K562 (cell line): Measurements from ENCODE around the gene DPEP1. TPM values are rescaled to one million over a fixed set of nuclear protein-coding genes. Genes with fewer than 3 reads are reported as not detected.

Experiments used
- ATF3 ChIP-seq, 2 experiments: fragments of 450-650 bp in 1 of 2; sonication (generic) in 1 of 2; formaldehyde crosslinking in 1 of 2; IDR thresholded peaks in 1 of 2; conservative IDR thresholded peaks in 1 of 2; 2 replicates each; pipeline versions ENCODE4 v1.6.1 to v1.8.1; 2016 to 2023; ENCODE audit warnings: mild to moderate bottlenecking in 2 of 2, moderate library complexity in 2 of 2, inconsistent platforms in 1 of 2, missing genetic modification reagents in 1 of 2
- ESRRB ChIP-seq: fragments of 250-450 bp; sonication (Bioruptor Pico); IDR thresholded peaks from 2 replicates; pipeline ENCODE4 v1.5.0; 2020; ENCODE audit warnings: mild to moderate bottlenecking, moderate library complexity, borderline replicate concordance
- ETV1 ChIP-seq: fragments of 450-650 bp; conservative IDR thresholded peaks from 2 replicates; pipeline ENCODE4 v1.6.1; 2016; ENCODE audit warnings: missing genetic modification characterization, control low read depth, low read depth, missing compliant biosample characterization
- KAT7 ChIP-seq: sonication (generic); formaldehyde crosslinking; IDR thresholded peaks from 2 replicates; pipeline ENCODE4 v1.8.0; 2022; ENCODE audit warnings: missing genetic modification reagents, mild to moderate bottlenecking, borderline replicate concordance
- KDM1A ChIP-seq, 2 experiments: fragments of 450-650 bp; IDR thresholded peaks; 2 replicates each; pipeline ENCODE4 v1.6.1; 2016; ENCODE audit warnings: mild to moderate bottlenecking in 2 of 2
- MYC ChIP-seq, 2 experiments: fragments of 250-450 bp in 1 of 2; sonication (Bioruptor Pico) in 1 of 2; IDR thresholded peaks; 2 replicates each; pipeline versions ENCODE4 v1.5.1 to v1.6.1; 2012 to 2021; ENCODE audit warnings: low read depth in 2 of 2, borderline replicate concordance in 1 of 2, improper control_type of control experiment in 1 of 2, low read length in 1 of 2, mild to moderate bottlenecking in 1 of 2, moderate library complexity in 1 of 2
- NFE2L1 ChIP-seq: fragments of 450-650 bp; IDR thresholded peaks from 2 replicates; pipeline ENCODE4 v1.6.1; 2016; ENCODE audit warnings: missing genetic modification characterization, low read depth, mild to moderate bottlenecking, missing compliant biosample characterization, moderate library complexity, borderline replicate concordance
- NR2F6 ChIP-seq: fragments of 450-650 bp; formaldehyde crosslinking; IDR thresholded peaks from 2 replicates; pipeline ENCODE4 v1.4.0; 2020; ENCODE audit warnings: mild to moderate bottlenecking
- PRMT5 ChIP-seq: sonication (generic); formaldehyde crosslinking; IDR thresholded peaks from 2 replicates; pipeline ENCODE4 v1.5.0; 2020; ENCODE audit warnings: missing genetic modification reagents
- RBBP5 ChIP-seq: fragments of 200-600 bp; sonication (generic); IDR thresholded peaks from 2 replicates; pipeline ENCODE4 v1.6.1; 2012; ENCODE audit warnings: borderline replicate concordance, mild to moderate bottlenecking, low read length, control low read depth, inconsistent platforms; ENCODE audit not compliant: insufficient read depth, poor library complexity, severe bottlenecking
- SIX5 ChIP-seq, 2 experiments: IDR thresholded peaks; 2 replicates each; pipeline ENCODE4 v1.6.1; 2011; ENCODE audit warnings: low read length in 2 of 2, borderline replicate concordance in 1 of 2, low read depth in 1 of 2, mild to moderate bottlenecking in 1 of 2, moderate library complexity in 1 of 2; ENCODE audit not compliant: insufficient read depth in 1 of 2
- TOE1 ChIP-seq, 2 experiments: fragments of 450-650 bp in 1 of 2; sonication (generic) in 1 of 2; formaldehyde crosslinking in 1 of 2; IDR thresholded peaks; 2 replicates each; pipeline versions ENCODE4 v1.7.1 to v1.8.0; 2016 to 2022; ENCODE audit warnings: borderline replicate concordance in 2 of 2, mild to moderate bottlenecking in 2 of 2, antibody characterized with exemption in 1 of 2, inconsistent platforms in 1 of 2, low read depth in 1 of 2, missing genetic modification reagents in 1 of 2, moderate library complexity in 1 of 2
- UBTF ChIP-seq, 2 experiments: IDR thresholded peaks; 2 replicates each; pipeline ENCODE4 v1.6.1; 2012; ENCODE audit warnings: improper control_type of control experiment in 2 of 2, low read depth in 2 of 2, low read length in 2 of 2, borderline replicate concordance in 1 of 2
- USF2 ChIP-seq: sonication (generic); formaldehyde crosslinking; IDR thresholded peaks from 2 replicates; pipeline ENCODE4 v1.5.0; 2020; ENCODE audit warnings: missing genetic modification reagents
- ZMIZ1 ChIP-seq, 2 experiments: fragments of 150-350 bp in 1 of 2; IDR thresholded peaks; 2 replicates each; pipeline ENCODE4 v1.6.1; 2012 to 2016; ENCODE audit warnings: low read depth in 2 of 2, low read length in 2 of 2, mild to moderate bottlenecking in 1 of 2, moderate library complexity in 1 of 2
- ZNF124 ChIP-seq: sonication (generic); formaldehyde crosslinking; IDR thresholded peaks from 2 replicates; pipeline ENCODE4 v1.8.1; 2022; ENCODE audit warnings: missing genetic modification reagents
- polyA plus RNA-seq, 8 experiments: library from polyadenylated mRNA; depleted of rRNA in 4 of 8; stranded (reverse) in 5 of 8; unstranded in 3 of 8; fragments of >200 nt; fragmentation: Nextera tagmentation in 2 of 8; fragmentation: Illumina TruSeq in 1 of 8; extraction: Ambion mirVana in 2 of 8; extraction: Trizol in 1 of 8; gene quantifications; 2 replicates each; pipeline versions ENCODE4 v1.2.1 to v1.2.3, GENCODE V29; 2011 to 2014; ENCODE audit warnings: inconsistent platforms in 1 of 8, missing spikeins in 1 of 8
- total RNA-seq, 7 experiments: library from RNA; depleted of rRNA in 6 of 7; stranded (reverse); fragments of >200 nt in 6 of 7; fragmentation: Illumina TruSeq in 2 of 7; extraction: Trizol in 2 of 7; gene quantifications; 2 replicates each; pipeline versions ENCODE4 v1.2.1 to v1.2.3, GENCODE V29; 2011 to 2021; ENCODE audit warnings: low replicate concordance in 1 of 7

DPEP1 gene
- total and polyA plus RNA-seq, 9 of the 15 experiments (the other 6 are each of a cell fraction or from before 2014, with no cell fraction given) = 0.14 to 0.31 (median 0.20) TPM; not detected in 6

- TF ChIP-seq ATF3 (IDR thresholded peaks at IDR 0.05) (no peak), ATF3 (CRISPR knock-in tag; conservative IDR thresholded peaks at IDR 0.05) (no peak; the same call in 1 of the 2 replicates), MYC (IDR thresholded peaks at IDR 0.05; ENCODE audit: low read depth, low read length) (peak; percentile 71; the same call in 1 of the 2 replicates), MYC (CRISPR knock-in tag; IDR thresholded peaks at IDR 0.05; ENCODE audit: borderline replicate concordance, low read depth) (no peak), NFE2L1 (tag) (no peak), USF2 (no peak), RBBP5 (peak; percentile 52), KAT7 (CRISPR knock-in tag) (0 out of 2 replicates have a peak, but pooled peaks have one; percentile 1), SIX5 (IDR thresholded peaks at IDR 0.05; ENCODE audit: borderline replicate concordance in 1 of 2, insufficient read depth in 1 of 2, low read depth in 1 of 2, low read length in 2 of 2) (no peak), ZMIZ1 (IDR thresholded peaks at IDR 0.05; ENCODE audit: low read depth in 2 of 2, low read length in 2 of 2) (peak in 1 of 2 experiments; percentile 55; a peak in 1 of 4 replicates), ZNF124 (CRISPR knock-in tag) (no peak), ETV1 (tag) (0 out of 2 replicates have a peak, but pooled peaks have one; percentile 20), PRMT5 (no peak), TOE1 (IDR thresholded peaks at IDR 0.05; ENCODE audit: borderline replicate concordance) (no peak), TOE1 (CRISPR knock-in tag; IDR thresholded peaks at IDR 0.05; ENCODE audit: borderline replicate concordance, low read depth) (no peak), ESRRB (CRISPR knock-in tag) (no peak), KDM1A (IDR thresholded peaks at IDR 0.05) (peak in 1 of 2 experiments; percentile 62; a peak in 1 of 4 replicates), NR2F6 (CRISPR knock-in tag) (no peak), UBTF (IDR thresholded peaks at IDR 0.05; ENCODE audit: borderline replicate concordance in 1 of 2, low read depth in 2 of 2, low read length in 2 of 2) (peak in 1 of 2 experiments; percentile 95; a peak in 2 of 4 replicates)
These were observed 38.7 kb upstream of the DPEP1 start (continued) for GRCh38 chr16:89574681-89575246.
